Measurements from ENCODE around the gene BAHD1.
A peak's percentile ranks its signal among the peaks of the same experiment; 100 is the strongest.

The BAHD1 gene

DNA sequence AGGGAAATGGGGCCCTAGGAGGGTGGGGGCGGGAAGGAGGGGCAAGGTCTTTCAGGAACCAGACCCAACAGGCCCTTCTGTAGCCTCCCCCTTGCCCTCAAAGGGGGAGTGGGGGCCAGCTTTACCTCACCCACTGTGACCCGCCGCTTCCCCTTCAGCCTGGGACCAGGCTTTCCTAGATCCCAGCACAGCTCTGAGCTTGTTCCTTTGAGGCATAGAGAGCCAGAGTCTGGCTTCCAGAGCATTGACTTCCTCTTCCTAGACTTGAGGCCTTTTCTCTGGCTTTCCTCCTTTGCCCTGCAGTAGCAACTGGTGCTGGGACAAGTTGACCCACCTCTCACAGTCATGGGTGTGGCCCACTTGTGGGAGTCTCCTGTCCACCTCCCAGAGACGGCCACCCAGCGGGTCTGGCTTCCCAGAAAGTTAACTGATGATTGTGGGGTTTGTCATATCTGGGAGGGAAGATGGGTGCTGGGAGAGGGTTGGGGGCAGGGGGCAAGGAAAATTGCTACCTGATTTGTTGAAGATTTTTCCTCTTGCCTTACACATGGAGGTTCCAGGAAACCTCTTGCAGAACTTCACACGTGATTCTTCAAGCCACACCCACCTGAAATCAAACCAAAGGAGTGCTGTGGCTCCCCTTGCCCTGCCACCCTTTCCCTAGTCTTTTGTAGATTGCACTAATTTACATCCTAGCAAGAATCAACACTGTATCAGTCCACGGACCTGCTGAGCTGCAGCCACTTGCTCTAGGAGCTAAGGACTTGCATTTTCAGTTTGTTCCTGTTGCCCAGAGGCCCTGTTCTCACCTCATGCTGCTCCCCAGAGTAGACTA lies 25.9 kb downstream of the BAHD1 start:
- no peak for DNase-seq (ENCODE audit: low read depth in 2 of 2, low spot score in 1 of 2)

DNA sequence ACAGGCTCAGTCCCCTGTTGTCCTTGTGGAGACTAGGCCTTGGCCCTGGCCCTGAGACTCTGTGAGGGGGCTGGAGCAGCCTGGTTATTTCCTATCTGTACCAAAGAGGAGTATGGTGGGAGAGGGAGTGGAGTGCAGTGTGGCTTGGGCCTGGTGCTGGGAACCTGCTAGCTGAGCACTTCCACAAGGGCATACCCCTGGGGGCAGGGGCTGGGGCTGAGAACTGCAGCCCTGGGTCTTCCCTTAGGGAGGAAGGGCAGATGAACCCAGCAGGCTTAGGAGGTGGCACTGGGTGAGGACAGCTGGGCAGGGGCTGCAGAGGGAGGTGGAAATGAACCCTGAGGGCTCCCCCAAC lies 26.5 kb downstream of the BAHD1 start:
- DNase-seq (ENCODE audit: low read depth in 2 of 2, low spot score in 1 of 2), result no peak

DNA sequence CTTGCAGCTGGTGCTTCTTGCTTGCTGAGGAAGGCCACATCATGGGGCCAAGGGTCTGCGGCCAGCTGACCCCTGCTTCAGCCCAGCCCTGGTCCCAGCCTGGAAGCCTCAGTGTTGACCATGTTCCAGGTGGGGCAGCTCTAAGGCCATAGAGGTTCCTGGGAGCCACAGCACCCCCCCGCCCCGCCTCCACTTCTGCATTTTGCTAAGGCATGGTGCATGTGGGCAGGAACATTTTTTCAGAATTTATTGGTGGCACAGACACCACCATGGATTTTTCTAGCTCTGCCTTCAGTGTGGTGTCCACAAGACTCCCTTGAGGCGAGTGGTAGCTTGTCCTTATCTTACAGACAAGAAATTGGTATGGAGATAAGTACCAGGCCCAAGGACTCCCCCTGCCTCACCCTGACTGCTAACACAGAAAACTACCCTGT lies 28.2 kb downstream of the BAHD1 start:
- no peak for DNase-seq (ENCODE audit: low read depth in 2 of 2, low spot score in 1 of 2)

DNA sequence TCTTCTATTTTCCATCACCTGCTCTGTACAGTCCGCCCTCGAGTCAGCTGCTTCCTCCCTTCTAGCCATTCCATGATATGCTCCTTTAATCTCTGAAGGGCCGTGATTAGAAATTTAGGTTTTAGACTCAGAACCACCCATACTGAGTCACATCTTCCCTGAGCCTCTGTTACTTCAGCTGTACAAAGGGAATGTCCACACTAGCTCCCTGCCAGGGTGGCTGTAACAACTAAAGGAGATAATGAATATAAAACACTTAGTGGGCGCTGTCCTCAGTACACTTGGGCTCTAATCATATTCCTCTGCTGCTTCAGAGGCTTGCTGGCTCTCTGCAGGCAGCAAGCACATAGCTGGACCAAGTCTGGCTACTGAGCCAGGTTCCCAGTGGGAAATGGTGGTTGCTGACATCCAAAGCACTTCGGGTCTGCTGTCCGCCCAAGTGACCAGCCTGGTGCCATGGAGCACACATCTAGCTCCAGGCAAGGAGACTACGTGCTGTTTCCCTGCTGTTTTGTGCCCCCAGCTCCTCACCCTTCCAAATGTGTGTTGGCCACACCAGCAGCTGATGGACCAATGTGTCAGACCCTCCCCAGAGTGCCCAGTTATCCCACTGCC lies 29.1 kb downstream of the BAHD1 start:
- DNase-seq (ENCODE audit: low read depth in 2 of 2, low spot score in 1 of 2), result no peak

DNA sequence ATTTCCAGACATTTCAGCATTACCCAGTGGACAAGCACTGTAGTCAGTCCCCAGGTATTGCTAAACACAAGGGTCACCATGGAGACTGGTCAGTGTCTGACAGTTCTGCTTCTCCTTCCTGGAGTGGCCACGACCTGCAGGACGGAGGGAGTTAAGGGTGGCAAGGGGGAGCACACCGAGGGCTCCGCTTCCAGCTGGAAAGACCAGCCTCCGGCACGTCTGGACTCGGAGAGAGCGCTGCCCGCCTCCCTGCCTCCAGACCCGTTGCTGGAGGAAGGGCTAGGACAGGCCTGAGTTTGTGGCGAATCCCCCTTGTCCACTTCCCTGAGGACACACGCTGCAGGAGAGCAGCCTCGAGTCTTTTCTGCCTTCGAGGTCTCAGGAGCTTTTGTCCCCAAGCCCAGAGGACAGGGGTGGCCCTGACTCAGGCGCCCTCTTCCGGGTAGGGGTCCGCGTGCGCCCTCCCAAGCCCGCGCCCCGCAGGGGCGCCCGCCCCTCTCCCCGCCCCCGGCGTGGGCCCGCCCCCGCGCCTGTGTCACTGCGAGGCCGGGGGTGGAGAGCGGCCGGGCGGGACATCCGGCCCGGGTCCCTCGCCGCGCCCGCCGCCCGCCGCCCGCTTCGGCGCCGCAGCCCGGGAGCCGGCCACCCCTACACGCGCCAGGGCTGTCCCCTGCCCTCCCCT lies 29.8 kb downstream of the BAHD1 start, which contains the start of gene CHST14:
Gene CHST14, plus strand, starts transcription at position 562 of the 682 bp plus-strand sequence. CDS start 230 bp downstream, outside the sequence.
- peak; percentile 28 to 31 for DNase-seq (ENCODE audit: low read depth in 2 of 2, low spot score in 1 of 2)

DNA sequence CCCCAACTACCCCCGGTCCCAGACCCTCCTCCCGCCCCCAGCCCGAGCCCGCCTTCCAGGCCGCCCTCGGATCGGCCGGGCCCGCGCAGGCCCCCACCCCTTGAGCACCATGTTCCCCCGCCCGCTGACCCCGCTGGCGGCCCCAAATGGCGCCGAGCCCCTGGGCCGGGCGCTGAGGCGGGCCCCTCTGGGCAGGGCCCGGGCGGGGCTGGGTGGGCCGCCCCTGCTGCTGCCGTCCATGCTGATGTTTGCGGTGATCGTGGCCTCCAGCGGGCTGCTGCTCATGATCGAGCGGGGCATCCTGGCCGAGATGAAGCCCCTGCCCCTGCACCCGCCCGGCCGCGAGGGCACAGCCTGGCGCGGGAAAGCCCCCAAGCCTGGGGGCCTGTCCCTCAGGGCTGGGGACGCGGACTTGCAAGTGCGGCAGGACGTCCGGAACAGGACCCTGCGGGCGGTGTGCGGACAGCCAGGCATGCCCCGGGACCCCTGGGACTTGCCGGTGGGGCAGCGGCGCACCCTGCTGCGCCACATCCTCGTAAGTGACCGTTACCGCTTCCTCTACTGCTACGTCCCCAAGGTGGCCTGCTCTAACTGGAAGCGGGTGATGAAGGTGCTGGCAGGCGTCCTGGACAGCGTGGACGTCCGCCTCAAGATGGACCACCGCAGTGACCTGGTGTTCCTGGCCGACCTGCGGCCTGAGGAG lies 30.5 kb downstream of the BAHD1 start:
- no peak for DNase-seq (ENCODE audit: low read depth in 2 of 2, low spot score in 1 of 2)

DNA sequence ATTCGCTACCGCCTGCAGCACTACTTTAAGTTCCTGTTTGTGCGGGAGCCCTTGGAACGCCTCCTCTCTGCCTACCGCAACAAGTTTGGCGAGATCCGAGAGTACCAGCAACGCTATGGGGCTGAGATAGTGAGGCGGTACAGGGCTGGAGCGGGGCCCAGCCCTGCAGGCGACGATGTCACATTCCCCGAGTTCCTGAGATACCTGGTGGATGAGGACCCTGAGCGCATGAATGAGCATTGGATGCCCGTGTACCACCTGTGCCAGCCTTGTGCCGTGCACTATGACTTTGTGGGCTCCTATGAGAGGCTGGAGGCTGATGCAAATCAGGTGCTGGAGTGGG lies 31.0 kb downstream of the BAHD1 start:
- DNase-seq (ENCODE audit: low read depth in 2 of 2, low spot score in 1 of 2), result no peak

DNA sequence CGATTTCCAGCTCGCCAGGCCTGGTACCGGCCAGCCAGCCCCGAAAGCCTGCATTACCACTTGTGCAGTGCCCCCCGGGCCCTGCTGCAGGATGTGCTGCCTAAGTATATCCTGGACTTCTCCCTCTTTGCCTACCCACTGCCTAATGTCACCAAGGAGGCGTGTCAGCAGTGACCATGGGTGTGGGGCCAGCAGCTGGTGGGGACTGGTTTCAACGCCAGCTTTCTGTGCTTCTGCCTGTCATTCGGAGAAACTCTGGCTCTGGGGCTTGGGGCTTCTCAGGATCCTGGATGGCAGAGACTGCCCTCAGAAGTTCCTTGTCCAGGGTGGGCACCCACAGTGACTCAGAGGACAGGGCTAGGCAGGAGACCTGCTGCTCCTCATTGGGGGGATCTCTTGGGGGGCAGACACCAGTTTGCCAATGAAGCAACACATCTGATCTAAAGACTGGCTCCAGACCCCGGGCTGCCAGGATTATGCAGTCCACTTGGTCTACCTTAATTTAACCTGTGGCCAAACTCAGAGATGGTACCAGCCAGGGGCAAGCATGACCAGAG lies 31.5 kb downstream of the BAHD1 start:
- DNase-seq (ENCODE audit: low read depth in 2 of 2, low spot score in 1 of 2), result no peak

DNA sequence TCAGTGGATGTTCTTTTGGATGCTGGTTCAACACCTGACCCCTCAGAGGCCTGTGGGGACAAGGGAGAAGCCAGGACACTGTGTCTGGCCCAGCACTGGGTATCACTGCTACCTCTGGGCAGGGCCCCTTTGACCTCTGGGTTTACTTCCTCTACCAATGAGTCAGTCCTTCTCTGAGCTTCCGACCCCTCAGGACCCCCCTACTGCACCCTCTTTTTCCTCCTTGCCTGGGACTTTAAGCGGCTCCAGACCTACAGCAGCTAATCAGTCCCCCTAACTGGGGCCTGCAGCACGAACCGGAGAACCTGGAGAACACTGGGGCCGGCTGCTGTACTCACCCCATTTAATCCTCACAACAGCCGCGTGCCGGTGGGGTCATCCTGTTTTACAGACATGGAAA lies 33.8 kb downstream of the BAHD1 start:
- no peak for DNase-seq (ENCODE audit: low read depth in 2 of 2, low spot score in 1 of 2)

DNA sequence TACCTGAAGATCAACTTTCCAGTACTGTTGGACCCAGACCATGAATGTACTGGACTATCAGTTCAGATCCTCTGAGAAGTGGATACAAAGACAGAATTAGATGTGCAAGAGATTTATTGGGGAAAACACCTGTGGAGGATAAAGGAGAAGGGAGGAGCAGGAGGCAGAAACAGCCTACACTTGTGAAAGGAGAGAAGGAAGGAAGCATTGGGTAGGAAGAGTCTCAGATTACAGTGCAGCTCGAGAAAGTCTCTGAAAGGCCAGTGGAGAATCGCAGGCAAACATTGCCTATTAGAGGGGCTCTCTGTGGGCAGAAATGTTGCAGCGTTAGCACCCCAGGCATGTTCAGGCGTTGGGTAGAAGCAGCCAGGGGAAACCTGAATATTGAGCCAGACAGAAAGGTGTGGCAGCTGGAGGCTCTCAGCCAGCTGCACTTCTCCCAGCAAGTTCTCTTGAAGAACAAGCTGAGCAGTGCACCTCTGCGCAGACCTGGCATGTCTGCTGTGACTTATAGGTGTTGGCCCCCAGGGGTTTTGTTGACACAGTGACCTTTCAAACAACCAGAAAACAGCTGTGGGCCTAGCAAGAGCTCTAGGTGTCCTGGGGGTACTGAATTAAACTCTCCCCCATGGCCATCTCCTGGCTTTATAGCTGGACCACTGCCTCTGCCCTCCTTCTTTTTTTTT lies 37.0 kb downstream of the BAHD1 start:
- DNase-seq (ENCODE audit: low read depth in 2 of 2, low spot score in 1 of 2), result no peak

DNA sequence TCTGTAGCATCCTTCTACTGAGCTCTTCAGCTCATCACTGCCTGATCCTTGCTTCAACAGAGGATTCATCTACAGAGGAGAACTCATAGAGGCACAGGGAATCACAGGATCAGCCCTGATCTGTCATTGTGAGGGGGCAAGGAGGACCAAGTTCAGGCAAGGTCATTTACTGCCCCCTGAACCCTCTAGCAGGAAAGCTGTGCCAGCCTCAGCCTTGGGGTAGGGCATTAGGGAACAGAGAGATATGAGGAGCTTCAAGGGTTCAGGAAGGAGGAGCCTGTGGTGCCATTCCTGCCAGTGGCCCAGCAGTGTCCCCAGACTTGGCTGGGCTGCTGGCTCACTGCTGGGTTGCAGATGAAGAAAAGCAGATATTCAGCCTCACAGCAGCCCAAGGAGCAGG lies 38.3 kb downstream of the BAHD1 start:
- DNase-seq (ENCODE audit: low read depth in 2 of 2, low spot score in 1 of 2), result no peak

DNA sequence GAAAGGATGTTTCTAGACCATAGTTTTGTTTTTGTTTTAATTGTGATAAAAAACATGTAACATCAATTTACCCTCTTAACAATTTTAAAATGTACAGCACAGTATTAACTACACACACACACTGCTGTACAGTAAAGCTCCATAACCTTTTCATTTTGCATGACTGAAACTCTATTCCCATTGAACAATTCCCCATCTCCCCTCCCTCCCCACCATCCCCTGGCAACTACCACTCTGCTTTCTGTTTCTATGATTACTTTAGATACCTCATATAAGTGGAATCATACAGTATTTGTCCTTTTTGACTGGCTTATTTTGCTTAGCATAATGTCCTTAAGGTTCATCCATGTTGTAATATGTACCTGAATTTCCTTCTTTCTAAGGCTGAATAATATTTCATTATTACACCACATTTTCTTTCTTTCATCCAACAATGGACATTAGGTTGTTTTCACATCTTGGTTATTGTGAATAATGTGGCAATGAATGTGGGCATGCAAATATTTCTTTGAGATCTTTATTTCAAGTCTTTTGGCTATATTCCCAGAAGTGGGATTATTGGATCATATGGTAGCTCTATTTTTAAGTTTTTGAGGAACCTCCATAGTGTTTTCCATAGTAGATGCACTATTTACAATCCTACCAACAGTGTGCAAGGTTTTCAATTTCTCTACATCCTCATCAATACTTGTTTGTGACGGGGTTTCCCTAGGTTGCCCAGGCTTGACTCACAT lies 40.8 kb downstream of the BAHD1 start:
- no peak for DNase-seq (ENCODE audit: low read depth in 2 of 2, low spot score in 1 of 2)

DNA sequence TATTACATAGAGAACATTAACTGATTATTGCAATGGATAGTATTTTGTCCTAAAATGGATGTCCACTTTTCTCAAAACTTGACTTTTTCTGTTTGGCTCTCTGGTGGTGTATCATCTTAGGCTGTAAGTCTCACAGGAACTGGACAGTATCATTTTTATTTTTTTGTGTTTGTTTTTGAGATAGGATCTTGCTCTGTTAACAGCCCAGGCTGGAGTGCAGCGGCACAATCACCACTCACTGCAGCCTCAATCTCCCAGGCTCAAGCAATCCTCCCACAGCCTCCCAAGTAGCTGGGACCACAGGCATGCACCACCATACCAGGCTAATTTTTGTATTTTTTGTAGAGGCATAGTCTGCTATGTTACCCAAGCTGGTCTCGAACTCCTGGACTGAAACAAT lies 43.2 kb downstream of the BAHD1 start:
- DNase-seq (ENCODE audit: low read depth in 2 of 2, low spot score in 1 of 2), result no peak

DNA sequence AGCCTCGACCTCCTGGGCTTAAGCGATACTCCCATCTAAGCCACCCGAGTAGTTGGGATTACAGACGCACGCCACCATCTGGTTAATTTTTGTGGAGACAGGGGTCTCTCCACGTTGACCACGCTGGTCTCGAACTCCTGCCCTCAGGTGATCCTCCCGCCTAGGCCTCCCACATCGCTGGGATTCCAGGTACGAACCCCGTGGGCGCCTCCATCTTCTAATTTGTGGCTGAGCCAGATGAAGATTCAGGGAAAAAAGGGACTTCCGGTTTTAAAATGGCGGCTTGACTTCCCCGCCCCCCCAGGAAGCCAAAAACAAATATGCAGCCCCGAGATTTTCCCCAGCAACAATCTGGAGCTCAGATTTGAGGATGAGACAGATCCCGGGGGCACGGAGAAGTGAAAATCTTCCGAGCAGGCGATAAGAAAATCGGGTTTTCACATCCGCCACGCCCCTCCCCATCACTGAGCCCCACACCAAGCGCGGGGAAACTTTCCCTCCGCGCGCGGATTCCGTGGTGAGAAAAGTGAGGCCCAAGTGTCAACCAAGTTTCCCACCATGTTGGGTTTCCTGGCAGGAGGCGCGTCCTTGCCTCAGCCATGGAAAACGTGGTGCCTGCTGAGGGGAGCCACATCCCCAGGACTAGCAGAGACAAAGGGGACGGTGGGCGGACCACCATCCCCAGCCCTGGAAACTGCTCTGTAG lies 45.5 kb downstream of the BAHD1 start:
- no peak for DNase-seq (ENCODE audit: low read depth in 2 of 2, low spot score in 1 of 2)

DNA sequence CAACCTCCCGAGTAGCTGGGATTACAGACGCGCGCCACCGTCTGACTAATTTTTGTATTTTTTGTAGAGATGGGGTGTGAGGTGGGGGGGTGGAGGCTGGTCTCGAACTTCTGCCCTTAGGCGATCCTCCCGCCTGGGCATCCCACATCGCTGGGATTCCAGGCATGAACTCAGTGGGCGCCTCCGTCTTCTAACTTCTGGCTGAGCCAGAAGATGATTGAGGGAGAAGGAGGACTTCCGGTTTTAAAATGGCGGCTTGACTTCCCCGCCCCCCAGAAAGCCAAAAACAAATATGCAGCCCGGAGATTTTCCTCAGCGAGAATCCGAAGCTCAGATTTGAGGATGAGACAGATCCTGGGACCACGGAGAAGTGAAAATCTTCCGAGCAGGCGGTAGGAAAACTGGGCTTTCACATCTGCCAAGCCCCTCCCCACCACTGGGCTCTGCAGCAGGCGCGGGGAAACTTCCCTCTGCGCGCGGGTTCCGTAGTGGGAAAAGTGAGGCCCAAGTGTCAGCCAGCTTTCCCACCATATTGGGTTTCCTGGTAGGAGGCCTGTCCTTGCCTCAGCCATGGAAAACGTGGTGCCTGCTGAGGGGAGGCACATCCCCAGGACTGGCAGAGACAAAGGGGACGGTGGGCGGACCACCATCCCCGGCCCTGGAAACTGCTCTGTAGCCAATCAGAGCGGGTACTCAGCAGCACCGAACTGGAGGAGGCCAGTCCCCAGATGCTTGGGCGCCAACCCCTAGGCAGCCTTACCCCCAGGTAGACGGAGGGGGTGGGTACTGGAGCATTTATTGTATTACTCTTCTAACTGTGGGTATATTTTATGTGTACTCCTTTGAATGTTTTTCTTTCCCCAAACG lies 47.3 kb downstream of the BAHD1 start:
- no peak for DNase-seq (ENCODE audit: low read depth in 2 of 2, low spot score in 1 of 2)

DNA sequence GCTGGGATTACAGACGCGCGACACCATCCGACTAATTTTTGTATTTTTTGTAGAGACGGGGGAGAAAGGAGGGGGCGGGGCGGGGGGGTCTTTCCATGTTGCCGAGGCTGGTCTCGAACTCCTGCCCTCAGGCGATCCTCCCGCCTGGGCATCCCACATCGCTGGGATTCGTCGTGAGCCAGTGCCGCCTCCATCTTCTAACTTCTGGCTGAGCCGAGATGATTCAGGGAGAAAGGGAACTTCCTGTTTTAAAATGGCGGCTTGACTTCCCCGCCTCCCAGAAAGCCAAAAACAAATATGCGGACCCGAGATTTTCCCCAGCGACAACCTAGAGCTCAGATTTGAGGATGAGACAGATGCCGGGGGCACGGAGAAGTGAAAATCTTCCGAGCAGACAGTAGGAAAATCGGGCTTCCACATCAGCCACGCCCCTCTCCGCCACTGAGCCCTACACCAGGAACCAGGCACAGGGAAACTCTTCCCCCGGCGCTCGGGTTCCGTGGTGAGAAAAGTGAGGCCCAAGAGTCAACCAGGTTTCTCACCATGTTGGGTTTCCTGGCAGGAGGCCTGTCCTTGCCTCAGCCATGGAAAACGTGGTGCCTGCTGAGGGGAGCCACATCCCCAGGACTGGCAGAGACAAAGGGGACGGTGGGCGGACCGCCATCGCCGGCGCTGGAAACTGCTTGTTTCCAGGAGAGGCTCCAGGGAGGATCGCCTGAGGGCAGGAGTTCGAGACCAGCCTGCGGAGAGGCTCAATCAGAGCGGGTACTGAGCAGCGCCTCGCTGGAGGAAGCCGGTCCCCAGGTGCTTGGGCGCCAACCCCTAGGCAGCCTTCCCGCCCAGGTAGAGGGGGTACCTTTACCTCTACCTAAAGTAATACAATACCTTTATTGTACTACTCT lies 48.8 kb downstream of the BAHD1 start:
- no peak for DNase-seq (ENCODE audit: low read depth in 2 of 2, low spot score in 1 of 2)

DNA sequence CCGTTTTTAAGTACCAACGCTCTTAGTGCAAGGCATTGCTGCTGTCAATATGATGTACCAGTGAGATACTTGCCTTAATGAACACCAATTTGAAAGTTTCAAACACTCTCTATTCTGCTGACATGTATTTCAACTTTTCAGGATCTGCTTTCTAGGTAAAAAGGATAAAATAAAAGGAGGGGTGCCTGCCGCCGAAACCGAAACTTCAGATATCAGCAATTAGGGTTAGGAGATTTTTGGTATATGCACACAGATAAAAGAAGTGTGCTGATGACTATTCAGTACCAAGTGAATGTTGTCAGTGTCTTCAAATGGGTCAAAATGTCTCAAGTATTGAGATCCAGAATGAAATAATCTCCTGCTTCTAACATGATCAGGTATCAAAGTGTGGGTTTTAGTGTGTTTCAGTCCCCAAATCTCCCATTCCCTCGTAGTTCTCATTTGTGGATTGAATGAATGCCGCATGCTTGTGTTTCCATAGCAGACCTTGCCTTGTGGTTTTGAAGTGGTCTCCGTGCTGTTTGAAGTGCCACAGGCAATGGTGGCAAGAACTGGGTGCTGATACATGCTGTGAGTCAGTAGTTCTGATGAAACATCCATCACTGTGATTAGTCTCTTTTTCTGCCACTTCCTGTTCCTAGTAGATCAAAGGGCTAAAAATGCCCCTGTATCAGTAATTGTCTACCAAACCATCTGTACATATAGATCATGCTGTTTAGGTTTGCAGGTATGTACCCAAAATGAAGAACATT lies 52.5 kb downstream of the BAHD1 start:
- DNase-seq (ENCODE audit: low read depth in 2 of 2, low spot score in 1 of 2), result peak in 1 of 2 donors; percentile 30

Data from stimulated activated CD8-positive, alpha-beta memory T cell treated with anti-CD3 and anti-CD28 coated beads, Interleukin-4, amount 100 ng/mL, for 1 hour (primary cell).